Tibial artery (tissue), 4 donors: ENCODE results near the gene OPCML.

Experiments
- DNase-seq, 2 donors: peaks; one replicate each; pipeline ENCODE4 v3.0.0-alpha.2; 2019
- H3K27ac ChIP-seq, 2 donors: fragments of 200-600 bp; sonication (generic) in 1 of 2; 1 replicate in 1 of 2; 2 replicates in 1 of 2; pipeline ENCODE4 v1.5.1; 2018 to 2019; ENCODE audit warnings: mild to moderate bottlenecking in 1 of 2
- H3K27me3 ChIP-seq, 2 donors: fragments of 200-600 bp; sonication (generic) in 1 of 2; one replicate each; pipeline versions ENCODE4 v1.5.1 to v1.6.0; 2016 to 2019
- H3K36me3 ChIP-seq, 3 donors: fragments of 200-600 bp; sonication (generic) in 2 of 3; one replicate each; pipeline ENCODE4 v1.5.1; 2016 to 2019; ENCODE audit warnings: mild to moderate bottlenecking in 2 of 3
- H3K4me1 ChIP-seq, 4 donors: fragments of 200-600 bp; sonication (generic) in 2 of 4; 1 replicate in 3 of 4; 2 replicates in 1 of 4; pipeline ENCODE4 v1.5.1; 2016 to 2019
- H3K4me3 ChIP-seq, 2 donors: fragments of 200-600 bp; sonication (generic) in 1 of 2; 1 replicate in 1 of 2; 2 replicates in 1 of 2; pipeline ENCODE4 v1.5.1; 2018 to 2019; ENCODE audit warnings: mild to moderate bottlenecking in 2 of 2
- H3K9me3 ChIP-seq, 3 donors: fragments of 200-600 bp; sonication (generic) in 1 of 3; one replicate each; pipeline ENCODE4 v1.5.1; 2016 to 2019
- CTCF ChIP-seq, 2 experiments: fragments of 200-600 bp in 1 of 2; fragments of 450-650 bp in 1 of 2; IDR thresholded peaks; one replicate each; pipeline ENCODE4 v1.5.1; 2017 to 2019; ENCODE audit warnings: antibody characterized with exemption in 2 of 2, mild to moderate bottlenecking in 1 of 2, moderate library complexity in 1 of 2
- intact Hi-C: fragments of 100-400 bp; cut with DNase I; formaldehyde crosslinking; loops from one replicate; pipeline ENCODE4 v1.15.0; 2023; ENCODE audit warnings: low total_unique reads

OPCML gene

GRCh38 chr11:133014337-133014736, 518.0 kb downstream of the OPCML start:
- Histone ChIP-seq H3K27me3 (no peaks in the 10 kb centered on the region), H3K4me1 (no peaks in the 10 kb centered on the region), H3K36me3 (no peaks in the 10 kb centered on the region), H3K9me3 (no peaks in the 10 kb centered on the region), H3K27ac (no peak overlapping the region), H3K4me3 (no peak overlapping the region)
- DNase-seq: no peak
- intact Hi-C loops: no loop called here
- no peak for TF ChIP-seq CTCF (IDR thresholded peaks at IDR 0.05)

GRCh38 chr11:133012803-133013202, 519.5 kb downstream of the OPCML start:
- no peaks in the 10 kb centered on the region for H3K36me3 ChIP-seq
- no peak for DNase-seq
- H3K9me3 ChIP-seq: no peaks in the 10 kb centered on the region
- H3K27ac ChIP-seq: no peak overlapping the region
- intact Hi-C loops: no loop called here
- no peak overlapping the region for H3K4me3 ChIP-seq
- TF ChIP-seq CTCF (IDR thresholded peaks at IDR 0.05): no peak
- H3K27me3 ChIP-seq: no peaks in the 10 kb centered on the region
- no peaks in the 10 kb centered on the region for H3K4me1 ChIP-seq

GRCh38 chr11:133011604-133012003, 520.7 kb downstream of the OPCML start:
- TF ChIP-seq CTCF (IDR thresholded peaks at IDR 0.05): no peak
- intact Hi-C loops: no loop called here

GRCh38 chr11:133007027-133007584, 525.2 kb downstream of the OPCML start:
- intact Hi-C loops: no loop called here
- Histone ChIP-seq H3K9me3 (no peaks in the 10 kb centered on the region), H3K27ac (no peak overlapping the region), H3K4me1 (no peaks in the 10 kb centered on the region), H3K36me3 (no peaks in the 10 kb centered on the region), H3K27me3 (no peaks in the 10 kb centered on the region), H3K4me3 (no peak overlapping the region)
- DNase-seq: no peak
- no peak for TF ChIP-seq CTCF (IDR thresholded peaks at IDR 0.05)

More at GRCh38 chr11:133011604-133012003, 520.7 kb downstream of the OPCML start:
- no peak for DNase-seq
- no peaks in the 10 kb centered on the region for H3K36me3 ChIP-seq
- no peaks in the 10 kb centered on the region for H3K4me1 ChIP-seq
- H3K4me3 ChIP-seq: no peak overlapping the region
- no peak overlapping the region for H3K27ac ChIP-seq
- H3K27me3 ChIP-seq: no peaks in the 10 kb centered on the region
- no peaks in the 10 kb centered on the region for H3K9me3 ChIP-seq

- Histone ChIP-seq H3K36me3 (no peaks in the 10 kb centered on the region), H3K27ac (no peak overlapping the region), H3K27me3 (no peaks in the 10 kb centered on the region)
These were observed 527.9 kb downstream of the OPCML start for GRCh38 chr11:133004369-133004768.

More at GRCh38 chr11:133004369-133004768, 527.9 kb downstream of the OPCML start:
- no peaks in the 10 kb centered on the region for H3K4me1 ChIP-seq
- no peaks in the 10 kb centered on the region for H3K9me3 ChIP-seq
- no peak for DNase-seq
- no peak for TF ChIP-seq CTCF (IDR thresholded peaks at IDR 0.05)
- no peak overlapping the region for H3K4me3 ChIP-seq
- intact Hi-C loops: no loop called here
